Gastrocnemius medialis (tissue), 4 donors: ENCODE data around the gene TUB. TPM values are rescaled to one million over a fixed set of nuclear protein-coding genes. Genes with fewer than 3 reads are reported as not detected.

Source experiments
- ATAC-seq, 2 donors: fragments of 150-250 bp; one replicate each; pipeline ENCODE4 v1.9.1; 2016
- DNase-seq, 2 donors: peaks; one replicate each; pipeline ENCODE4 v3.0.0-alpha.2; 2019
- H3K27ac ChIP-seq, 4 donors: fragments of 200-600 bp; sonication (generic); 1 replicate in 1 of 4; 2 replicates in 3 of 4; pipeline ENCODE4 v1.5.1; 2016 to 2018; ENCODE audit warnings: mild to moderate bottlenecking in 2 of 4, moderate library complexity in 1 of 4
- H3K27me3 ChIP-seq, 3 donors: fragments of 200-600 bp; sonication (generic) in 2 of 3; 1 replicate in 1 of 3; 2 replicates in 2 of 3; pipeline versions ENCODE4 v1.5.1 to v1.6.0; 2016 to 2019; ENCODE audit warnings: mild to moderate bottlenecking in 1 of 3, moderate library complexity in 1 of 3
- H3K36me3 ChIP-seq, 2 donors: fragments of 200-600 bp; sonication (generic) in 1 of 2; one replicate each; pipeline ENCODE4 v1.5.1; 2017 to 2018
- H3K4me1 ChIP-seq, 2 donors: fragments of 200-600 bp; sonication (generic) in 1 of 2; one replicate each; pipeline ENCODE4 v1.5.1; 2016 to 2017; ENCODE audit warnings: mild to moderate bottlenecking in 2 of 2
- H3K4me3 ChIP-seq, 4 donors: fragments of 200-600 bp; sonication (generic) in 3 of 4; 1 replicate in 1 of 4; 2 replicates in 3 of 4; pipeline ENCODE4 v1.5.1; 2016 to 2019; ENCODE audit warnings: mild to moderate bottlenecking in 2 of 4
- H3K9me3 ChIP-seq, 3 donors: fragments of 200-600 bp; sonication (generic) in 2 of 3; 1 replicate in 1 of 3; 2 replicates in 2 of 3; pipeline ENCODE4 v1.5.1; 2016 to 2019
- CTCF ChIP-seq, 5 experiments: fragments of 450-650 bp in 3 of 5; fragments of 200-600 bp in 2 of 5; sonication (generic) in 2 of 5; IDR thresholded peaks in 4 of 5; conservative IDR thresholded peaks in 1 of 5; 1 replicate in 4 of 5; 2 replicates in 1 of 5; pipeline ENCODE4 v1.5.1; 2016 to 2019; ENCODE audit warnings: antibody characterized with exemption in 5 of 5, mild to moderate bottlenecking in 3 of 5, moderate library complexity in 3 of 5
- POLR2A ChIP-seq, 2 donors: fragments of 450-650 bp; IDR thresholded peaks; one replicate each; pipeline ENCODE4 v1.6.1; 2017; ENCODE audit warnings: antibody characterized with exemption in 2 of 2, mild to moderate bottlenecking in 2 of 2, moderate library complexity in 2 of 2
- in situ Hi-C, 4 donors: fragments of 200-750 bp; cut with MboI; loops; one replicate each; pipeline versions ENCODE4 v1.15.0 to v1.8.0; 2017; ENCODE audit warnings: low sequenced_read_pairs in 4 of 4
- intact Hi-C: fragments of 100-400 bp; cut with DNase I; formaldehyde crosslinking; loops from one replicate; pipeline ENCODE4 v1.15.1; 2023; ENCODE audit warnings: low total_unique reads
- total RNA-seq, 4 donors: library from RNA; depleted of rRNA; stranded (reverse); fragments of >200 nt; gene quantifications; one replicate each; pipeline versions ENCODE4 v1.1.0 to v1.2.3, GENCODE V29; 2016

Gene TUB
- total RNA-seq, 4 donors from 2014 or later, result 0.71 to 1.2 (median 1.1) TPM

GRCh38 chr11:8122173-8122764, 41.3 kb downstream of the TUB start:
- H3K36me3 ChIP-seq, result no peaks in the 10 kb centered on the region
- H3K27me3 ChIP-seq, result no peaks in the 10 kb centered on the region
- H3K4me1 ChIP-seq, result no peaks in the 10 kb centered on the region
- no peak overlapping the region for H3K4me3 ChIP-seq
- ATAC-seq (no peak), DNase-seq (no peak)
- no peaks in the 10 kb centered on the region for H3K9me3 ChIP-seq
- in situ Hi-C loops, result no loop called here
- no peak overlapping the region for H3K27ac ChIP-seq
- TF ChIP-seq POLR2A (IDR thresholded peaks at IDR 0.05) (no peak), CTCF (IDR thresholded peaks at IDR 0.05 in 4 of 5, conservative IDR thresholded peaks at IDR 0.05 in 1 of 5) (no peak)
- intact Hi-C loops, result no loop called here

GRCh38 chr11:8126649-8127289, 45.8 kb downstream of the TUB start:
- H3K36me3 ChIP-seq, result no peaks in the 10 kb centered on the region
- TF ChIP-seq CTCF (IDR thresholded peaks at IDR 0.05 in 4 of 5, conservative IDR thresholded peaks at IDR 0.05 in 1 of 5) (no peak), POLR2A (IDR thresholded peaks at IDR 0.05) (no peak)
- H3K27ac ChIP-seq, result no peak overlapping the region
- H3K4me3 ChIP-seq, result no peak overlapping the region
- no peaks in the 10 kb centered on the region for H3K27me3 ChIP-seq
- ATAC-seq (no peak), DNase-seq (no peak)
- no peaks in the 10 kb centered on the region for H3K9me3 ChIP-seq
- intact Hi-C loops (no loop called here), in situ Hi-C loops (no loop called here)
- no peaks in the 10 kb centered on the region for H3K4me1 ChIP-seq

GRCh38 chr11:8127447-8127846, 46.4 kb downstream of the TUB start:
- intact Hi-C loops, result no loop called here
- Histone ChIP-seq H3K27me3 (no peaks in the 10 kb centered on the region), H3K36me3 (no peaks in the 10 kb centered on the region), H3K9me3 (no peaks in the 10 kb centered on the region), H3K27ac (no peak overlapping the region), H3K4me3 (no peak overlapping the region), H3K4me1 (no peaks in the 10 kb centered on the region)
- in situ Hi-C loops, result no loop called here
- DNase-seq, result no peak
- ATAC-seq, result no peak
- no peak for TF ChIP-seq CTCF (IDR thresholded peaks at IDR 0.05 in 4 of 5, conservative IDR thresholded peaks at IDR 0.05 in 1 of 5)
- TF ChIP-seq POLR2A (IDR thresholded peaks at IDR 0.05), result no peak

GRCh38 chr11:8138526-8138925, 57.5 kb downstream of the TUB start:
- DNase-seq (no peak), ATAC-seq (no peak)
- in situ Hi-C loops, result no loop called here
- Histone ChIP-seq H3K27ac (no peak overlapping the region), H3K36me3 (no peaks in the 10 kb centered on the region), H3K9me3 (no peaks in the 10 kb centered on the region), H3K4me3 (no peak overlapping the region), H3K27me3 (no peaks in the 10 kb centered on the region), H3K4me1 (no peaks in the 10 kb centered on the region)
- intact Hi-C loops, result no loop called here
- TF ChIP-seq CTCF (IDR thresholded peaks at IDR 0.05 in 4 of 5, conservative IDR thresholded peaks at IDR 0.05 in 1 of 5) (no peak), POLR2A (IDR thresholded peaks at IDR 0.05) (no peak)
